Fibroblast of skin of left biceps (primary cell): ENCODE results near the gene TREX2.

Experiments used
- DNase-seq, 2 experiments: peaks; one replicate each; pipeline ENCODE4 v3.0.0-alpha.2; 2013; ENCODE audit warnings: low read depth in 2 of 2

TREX2 gene

GRCh38 chrX:153456161-153456560, 10.3 kb upstream of the TREX2 start:
- DNase-seq: no peak

GRCh38 chrX:153455571-153455970, 9.7 kb upstream of the TREX2 start:
- no peak for DNase-seq

- no peak for DNase-seq
These were observed 9.2 kb upstream of the TREX2 start for GRCh38 chrX:153454901-153455550.

- no peak for DNase-seq
These were observed 5.1 kb upstream of the TREX2 start for GRCh38 chrX:153450949-153451277.

- no peak for DNase-seq
These were observed 4.5 kb upstream of the TREX2 start for GRCh38 chrX:153450114-153450948.

- no peak for DNase-seq
These were observed 3.7 kb upstream of the TREX2 start for GRCh38 chrX:153449368-153450113.

- no peak for DNase-seq
These were observed 2.9 kb upstream of the TREX2 start for GRCh38 chrX:153448556-153449367.

- DNase-seq: no peak
These were observed 1.7 kb upstream of the TREX2 start for GRCh38 chrX:153447581-153447960.

- no peak for DNase-seq
These were observed 1.2 kb upstream of the TREX2 start for GRCh38 chrX:153446950-153447580.

- no peak for DNase-seq
These were observed 730 bp upstream of the TREX2 start for GRCh38 chrX:153446636-153446936.

GRCh38 chrX:153445106-153445855, 575 bp downstream of the TREX2 start:
- no peak for DNase-seq

GRCh38 chrX:153444333-153445011, 1.4 kb downstream of the TREX2 start:
- no peak for DNase-seq

GRCh38 chrX:153443476-153444332, 2.2 kb downstream of the TREX2 start:
- no peak for DNase-seq

- DNase-seq: no peak
These were observed 3.4 kb downstream of the TREX2 start for GRCh38 chrX:153442463-153442862.

- no peak for DNase-seq
These were observed 3.9 kb downstream of the TREX2 start for GRCh38 chrX:153441981-153442380.

- no peak for DNase-seq
These were observed 4.6 kb downstream of the TREX2 start for GRCh38 chrX:153441296-153441695.

- no peak for DNase-seq
These were observed 5.2 kb downstream of the TREX2 start for GRCh38 chrX:153440556-153441135.

- no peak for DNase-seq
These were observed 5.9 kb downstream of the TREX2 start for GRCh38 chrX:153439977-153440376.

GRCh38 chrX:153438532-153438931, 7.3 kb downstream of the TREX2 start:
- no peak for DNase-seq
